ENCODE results near the gene SNN. TPM values are rescaled to one million over a fixed set of nuclear protein-coding genes. Genes with fewer than 3 reads are reported as not detected.

The SNN gene
- total RNA-seq, 1 donor from 2014 or later: 31.2 TPM

GRCh38 chr16:11717811-11718210 lies 49.6 kb downstream of the SNN start:
- intact Hi-C loops (cut with DNase I): loop anchor here (10.0 kb wide), 1 partner anchor 753 kb away; no protein-coding TSS in a partner anchor
- DNase-seq (ENCODE audit: low spot score): no peak

GRCh38 chr16:11719171-11719570 lies 50.9 kb downstream of the SNN start:
- intact Hi-C loops (cut with DNase I): loop anchor here (10.0 kb wide), 1 partner anchor 754 kb away; no protein-coding TSS in a partner anchor
- DNase-seq (ENCODE audit: low spot score): no peak

GRCh38 chr16:11719762-11720161 lies 51.5 kb downstream of the SNN start:
- intact Hi-C loops (cut with DNase I): loop anchor here (10.0 kb wide), 1 partner anchor 755 kb away; no protein-coding TSS in a partner anchor

GRCh38 chr16:11721781-11722467 lies 53.7 kb downstream of the SNN start:
- DNase-seq (ENCODE audit: low spot score): no peak
- intact Hi-C loops (cut with DNase I): no loop called here

More at GRCh38 chr16:11719762-11720161, 51.5 kb downstream of the SNN start:
- DNase-seq (ENCODE audit: low spot score): no peak

- no peak for DNase-seq (ENCODE audit: low spot score)
- intact Hi-C loops (cut with DNase I): no loop called here
These were observed 54.2 kb downstream of the SNN start for GRCh38 chr16:11722468-11722808.

- intact Hi-C loops (cut with DNase I): no loop called here
- no peak for DNase-seq (ENCODE audit: low spot score)
These were observed 57.2 kb downstream of the SNN start for GRCh38 chr16:11725457-11725856.

- intact Hi-C loops (cut with DNase I): no loop called here
- DNase-seq (ENCODE audit: low spot score): no peak
These were observed 57.8 kb downstream of the SNN start for GRCh38 chr16:11726008-11726407.

- intact Hi-C loops (cut with DNase I): no loop called here
These were observed 59.7 kb downstream of the SNN start for GRCh38 chr16:11727796-11728543.

More at GRCh38 chr16:11727796-11728543, 59.7 kb downstream of the SNN start:
- DNase-seq (ENCODE audit: low spot score): no peak

Other genes starting within 250 kb of the SNN start
- 40.5 TPM for gene LITAF, start 81.5 kb upstream of the SNN start, total RNA-seq
- 27.0 TPM for gene TXNDC11, start 74.4 kb downstream of the SNN start, total RNA-seq
- gene ZC3H7A, start 128.8 kb downstream of the SNN start, total RNA-seq: 33.4 TPM
- gene RSL1D1, start 183.1 kb downstream of the SNN start, total RNA-seq: 77.9 TPM
- 86.6 TPM for gene GSPT1, start 247.5 kb downstream of the SNN start, total RNA-seq

All from cardiac septum (tissue), 1 donor.